MCF 10A (cell line): Measurements from ENCODE around the gene CAPG. TPM values are rescaled to one million over a fixed set of nuclear protein-coding genes. Genes with fewer than 3 reads are reported as not detected.

Experiments used
- BruUV-seq: library from RNA; stranded (reverse); fragments of 400-500 nt; replicated peaks from 2 replicates; lab custom pipeline; 2021; lab: Mats Ljungman, UMichigan
- CTCF ChIA-PET: fragments of 300-600 bp; sonication (Branson Sonifier 250); formaldehyde crosslinking; extraction: SDS; loops from one replicate; lab custom pipeline; 2021; ENCODE audit warnings: antibody characterized with exemption, inconsistent platforms; lab: Yijun Ruan, JAX
- POLR2A ChIA-PET: fragments of 300-600, 350-650 bp; sonication (Branson Sonifier 250); formaldehyde crosslinking; extraction: SDS; loops from one replicate; lab custom pipeline; 2020; ENCODE audit warnings: antibody characterized with exemption, inconsistent platforms; lab: Yijun Ruan, JAX
- DNase-seq: peaks from one replicate; pipeline ENCODE4 v3.0.0-alpha.2; 2018; ENCODE audit not compliant: unreplicated experiment
- H3K27ac Mint-ChIP-seq: one replicate; pipeline ENCODE4 v1.8.0; 2022; ENCODE audit warnings: mild to moderate bottlenecking, low read depth, mixed read lengths; ENCODE audit not compliant: unreplicated experiment
- H3K27me3 Mint-ChIP-seq: one replicate; pipeline ENCODE4 v1.8.0; 2022; ENCODE audit warnings: mixed read lengths; ENCODE audit not compliant: insufficient read depth, unreplicated experiment
- H3K36me3 Mint-ChIP-seq: one replicate; pipeline ENCODE4 v1.8.0; 2022; ENCODE audit warnings: mild to moderate bottlenecking, moderate library complexity, mixed read lengths; ENCODE audit not compliant: insufficient read depth, unreplicated experiment
- H3K4me1 Mint-ChIP-seq: one replicate; pipeline ENCODE4 v1.8.0; 2022; ENCODE audit warnings: mixed read lengths; ENCODE audit not compliant: insufficient read depth, unreplicated experiment
- H3K4me3 Mint-ChIP-seq: one replicate; pipeline ENCODE4 v1.8.0; 2022; ENCODE audit warnings: mild to moderate bottlenecking, moderate library complexity, mixed read lengths; ENCODE audit not compliant: unreplicated experiment
- H3K9me3 Mint-ChIP-seq: one replicate; pipeline ENCODE4 v1.8.0; 2022; ENCODE audit warnings: mixed read lengths; ENCODE audit not compliant: unreplicated experiment
- CTCF ChIP-seq: fragments of 200-600 bp; IDR thresholded peaks from one replicate; pipeline ENCODE4 v1.8.0; 2022; ENCODE audit warnings: antibody characterized with exemption, mild to moderate bottlenecking; ENCODE audit not compliant: unreplicated experiment
- intact Hi-C: fragments of 100-400 bp; cut with micrococcal nuclease; formaldehyde crosslinking; loops from 2 replicates; pipeline ENCODE4 v1.14.1; 2022
- total RNA-seq: library from RNA; stranded (reverse); gene quantifications from 2 replicates; pipeline ENCODE4 v1.2.3, GENCODE V29; 2022

CAPG gene
- total RNA-seq, 1 experiment from 2014 or later = 188 TPM

GRCh38 chr2:85395912-85396475 lies 14.2 kb downstream of the CAPG start:
- no peak for DNase-seq
- H3K4me3 Mint-ChIP-seq = no peak overlapping the region
- H3K27ac Mint-ChIP-seq = no peak overlapping the region
- peaks cover 63% of the 10 kb centered on the region for H3K36me3 Mint-ChIP-seq
- intact Hi-C loops = no loop called here
- peaks cover 6% of the 10 kb centered on the region for H3K4me1 Mint-ChIP-seq
- no TSS peak for BruUV-seq
- no peaks in the 10 kb centered on the region for H3K9me3 Mint-ChIP-seq
- ChIA-PET POLR2A (interaction anchor here (0.6 to 0.7 kb wide), 2 partner anchors 11 to 152 kb away, joined by 3 read pairs; no protein-coding TSS in a partner anchor), CTCF (no interaction called here)
- H3K27me3 Mint-ChIP-seq = no peaks in the 10 kb centered on the region
- no peak for TF ChIP-seq CTCF

GRCh38 chr2:85394976-85395375 lies 15.2 kb downstream of the CAPG start:
- TF ChIP-seq CTCF = no peak
- ChIA-PET CTCF (interaction anchor here (0.5 kb wide), 1 partner anchor 18 kb away, joined by 4 read pairs; no protein-coding TSS in a partner anchor), POLR2A (no interaction called here)
- Mint-ChIP-seq H3K4me1 (peaks cover 6% of the 10 kb centered on the region), H3K9me3 (no peaks in the 10 kb centered on the region), H3K4me3 (no peak overlapping the region), H3K27me3 (no peaks in the 10 kb centered on the region), H3K36me3 (peaks cover 60% of the 10 kb centered on the region), H3K27ac (peak overlapping the region; percentile 35)
- intact Hi-C loops = no loop called here
- no peak for DNase-seq
- BruUV-seq = no TSS peak

- peaks cover 56% of the 10 kb centered on the region for H3K36me3 Mint-ChIP-seq
- peak overlapping the region; percentile 35 for H3K27ac Mint-ChIP-seq
- no peak for TF ChIP-seq CTCF
- H3K4me3 Mint-ChIP-seq = no peak overlapping the region
- no peaks in the 10 kb centered on the region for H3K9me3 Mint-ChIP-seq
- peak; percentile 14 for DNase-seq
- no TSS peak for BruUV-seq
- CTCF ChIA-PET = interaction anchor here (0.8 kb wide), 1 partner anchor 158 kb away, joined by 4 read pairs; no protein-coding TSS in a partner anchor
- no peaks in the 10 kb centered on the region for H3K27me3 Mint-ChIP-seq
- POLR2A ChIA-PET = interaction anchor here (0.7 to 1.8 kb wide), 3 partner anchors 10 to 166 kb away, joined by 3 to 4 read pairs (median 3); no protein-coding TSS in a partner anchor
- intact Hi-C loops = no loop called here
- peaks cover 6% of the 10 kb centered on the region for H3K4me1 Mint-ChIP-seq
Observed at GRCh38 chr2:85394261-85394681, 15.9 kb downstream of the CAPG start.

- CTCF ChIA-PET = interaction anchor here (0.8 to 2.1 kb wide), 3 partner anchors 10 to 158 kb away, joined by 3 to 7 read pairs (median 4); no protein-coding TSS in a partner anchor
- H3K4me1 Mint-ChIP-seq = peaks cover 6% of the 10 kb centered on the region
- H3K27ac Mint-ChIP-seq = no peak overlapping the region
- DNase-seq = peak; percentile 24
- no peak for TF ChIP-seq CTCF
- intact Hi-C loops = no loop called here
- peaks cover 57% of the 10 kb centered on the region for H3K36me3 Mint-ChIP-seq
- H3K9me3 Mint-ChIP-seq = no peaks in the 10 kb centered on the region
- H3K27me3 Mint-ChIP-seq = no peaks in the 10 kb centered on the region
- no peak overlapping the region for H3K4me3 Mint-ChIP-seq
- POLR2A ChIA-PET = interaction anchor here (0.6 to 1.8 kb wide), 6 partner anchors 9 to 166 kb away, joined by 3 to 5 read pairs (median 3); no protein-coding TSS in a partner anchor
- BruUV-seq = no TSS peak
Observed at GRCh38 chr2:85393836-85394235, 16.3 kb downstream of the CAPG start.
